GM06990 (cell line): ENCODE measurements around the gene UBTF.

Experiments
- DNase-seq: peaks from one replicate; pipeline ENCODE4 v3.0.0-alpha.2; 2011; ENCODE audit not compliant: insufficient read length; ENCODE audit errors: extremely low read depth
- H3K27me3 ChIP-seq: replicated peaks from 2 replicates; pipeline ENCODE4 v1.6.0; 2011; ENCODE audit warnings: low read length; ENCODE audit not compliant: control insufficient read depth, insufficient read depth
- H3K36me3 ChIP-seq: 2 replicates; pipeline ENCODE4 v1.5.1; 2011; ENCODE audit warnings: low read length; ENCODE audit not compliant: control insufficient read depth, insufficient read depth
- H3K4me3 ChIP-seq: replicated peaks from 2 replicates; pipeline ENCODE4 v1.5.1; 2011; ENCODE audit warnings: low read depth, mild to moderate bottlenecking, control low read depth, low read length
- CTCF ChIP-seq: IDR thresholded peaks from 2 replicates; pipeline ENCODE4 v1.5.1; 2011; ENCODE audit warnings: low read length, control low read depth, mild to moderate bottlenecking, inconsistent platforms; ENCODE audit not compliant: insufficient read depth, poor library complexity, severe bottlenecking

UBTF gene

GRCh38 chr17:44257815-44258760 is 38.6 kb upstream of the UBTF start:
- H3K4me3 ChIP-seq, result no peak overlapping the region
- TF ChIP-seq CTCF, result no peak
- no peaks in the 10 kb centered on the region for H3K27me3 ChIP-seq

GRCh38 chr17:44256671-44257070 is 37.2 kb upstream of the UBTF start:
- Histone ChIP-seq H3K27me3 (no peaks in the 10 kb centered on the region), H3K36me3 (no peaks in the 10 kb centered on the region), H3K4me3 (no peak overlapping the region)
- DNase-seq, result no peak
- TF ChIP-seq CTCF, result no peak

More at GRCh38 chr17:44257815-44258760, 38.6 kb upstream of the UBTF start:
- DNase-seq, result no peak
- no peaks in the 10 kb centered on the region for H3K36me3 ChIP-seq

GRCh38 chr17:44255915-44256314 is 36.4 kb upstream of the UBTF start:
- Histone ChIP-seq H3K36me3 (no peaks in the 10 kb centered on the region), H3K27me3 (no peaks in the 10 kb centered on the region), H3K4me3 (no peak overlapping the region)
- TF ChIP-seq CTCF, result no peak
- DNase-seq, result no peak

- H3K4me3 ChIP-seq, result no peak overlapping the region
- DNase-seq, result no peak
- TF ChIP-seq CTCF, result no peak
- no peaks in the 10 kb centered on the region for H3K36me3 ChIP-seq
- no peaks in the 10 kb centered on the region for H3K27me3 ChIP-seq
These were observed 35.1 kb upstream of the UBTF start for GRCh38 chr17:44254361-44255095.

- H3K36me3 ChIP-seq, result no peaks in the 10 kb centered on the region
- H3K27me3 ChIP-seq, result no peaks in the 10 kb centered on the region
- no peak for DNase-seq
- H3K4me3 ChIP-seq, result no peak overlapping the region
- no peak for TF ChIP-seq CTCF
These were observed 33.5 kb upstream of the UBTF start for GRCh38 chr17:44253006-44253405.
